HG02973 (cell line): Measurements from ENCODE around the gene BBLN.
"Not testable (repeated sequence)": the region's sequence is repeated elsewhere in the genome, so short reads cannot be mapped to it uniquely, and the experiment has no call there.

Experiments used
- ATAC-seq: cut with Tn5 transposase; IDR thresholded peaks from one replicate; pipeline ENCODE4 v1.9.1; 2021; ENCODE audit warnings: moderate library complexity; ENCODE audit not compliant: unreplicated experiment

Gene BBLN

GRCh38 chr9:128124451-128124850 lies 35.6 kb upstream of the BBLN start:
- no peak for ATAC-seq

GRCh38 chr9:128124873-128125579 lies 35.0 kb upstream of the BBLN start:
- no peak for ATAC-seq

- no peak for ATAC-seq
Measured at GRCh38 chr9:128125580-128126354, 34.3 kb upstream of the BBLN start.

- peak; percentile 43 for ATAC-seq
Measured at GRCh38 chr9:128127568-128127989, 32.5 kb upstream of the BBLN start, which contains the start of gene PTGES2. Gene PTGES2, minus strand, starts transcription at chr9:128127729. Its CDS starts 12 bp downstream, at chr9:128127717.

- peak; percentile 54 for ATAC-seq
Measured at GRCh38 chr9:128127990-128128835, 31.9 kb upstream of the BBLN start.

GRCh38 chr9:128128836-128129590 lies 31.1 kb upstream of the BBLN start:
- no peak for ATAC-seq

GRCh38 chr9:128129976-128130590 lies 30.0 kb upstream of the BBLN start:
- ATAC-seq: not testable (repeated sequence)

- ATAC-seq: not testable (repeated sequence)
Measured at GRCh38 chr9:128130651-128131050, 29.4 kb upstream of the BBLN start.

GRCh38 chr9:128131346-128131745 lies 28.7 kb upstream of the BBLN start:
- ATAC-seq: not testable (repeated sequence)

- ATAC-seq: not testable (repeated sequence)
Measured at GRCh38 chr9:128132139-128132538, 27.9 kb upstream of the BBLN start.

GRCh38 chr9:128135561-128135960 lies 24.5 kb upstream of the BBLN start:
- ATAC-seq: not testable (repeated sequence)

- no peak for ATAC-seq
Measured at GRCh38 chr9:128136816-128137793, 23.0 kb upstream of the BBLN start.

- ATAC-seq: no peak
Measured at GRCh38 chr9:128138001-128138400, 22.1 kb upstream of the BBLN start.

GRCh38 chr9:128139621-128140020 lies 20.4 kb upstream of the BBLN start:
- ATAC-seq: no peak

- ATAC-seq: no peak
Measured at GRCh38 chr9:128141604-128142003, 18.5 kb upstream of the BBLN start.

GRCh38 chr9:128142061-128142460 lies 18.0 kb upstream of the BBLN start:
- ATAC-seq: no peak

GRCh38 chr9:128142596-128142995 lies 17.5 kb upstream of the BBLN start:
- no peak for ATAC-seq

- ATAC-seq: no peak
Measured at GRCh38 chr9:128143525-128144238, 16.4 kb upstream of the BBLN start.
